Measurements from ENCODE around the gene ADARB1.
A peak's percentile ranks its signal among the peaks of the same experiment; 100 is the strongest.

GRCh38 chr21:45109831-45110492 lies 35.6 kb downstream of the ADARB1 start:
- no peak for TF ChIP-seq CTCF (IDR thresholded peaks at IDR 0.05; ENCODE audit: insufficient read depth, low read length, poor library complexity, severe bottlenecking)
- TF ChIP-seq EZH2phosphoT487 (conservative IDR thresholded peaks at IDR 0.05; ENCODE audit: low read length) = peak; percentile 98; the same call in 1 of the 2 replicates

All from SU-DHL-6 (cell line).